Endometrial microvascular endothelial cells (primary cell): ENCODE results near the gene CAPN12. TPM values are rescaled to one million over a fixed set of nuclear protein-coding genes. Genes with fewer than 3 reads are reported as not detected.
"Not testable (repeated sequence)": the region's sequence is repeated elsewhere in the genome, so short reads cannot be mapped to it uniquely, and the experiment has no call there.

ENCODE experiments used
- in situ Hi-C: cut with HindIII; loops from 2 replicates; pipeline ENCODE4 v1.10.0; 2017; ENCODE audit warnings: low sequenced_read_pairs, low pct_unique_long_range_greater_than_20kb; ENCODE audit errors: inconsistent ontology term
- total RNA-seq: library from RNA; depleted of rRNA; stranded (reverse); fragments of >200 nt; gene quantifications from one replicate; pipeline ENCODE4 v1.2.3, GENCODE V29; 2015; ENCODE audit errors: inconsistent ontology term

The CAPN12 gene
- total RNA-seq, 1 donor from 2014 or later: not detected

- in situ Hi-C loops: no loop called here
These were observed 29.3 kb upstream of the CAPN12 start, which contains the start of gene LGALS7 for GRCh38 chr19:38773469-38774177. Gene LGALS7 (minus strand): TSS chr19:38773517. CDS start chr19:38773492, 25 bp downstream.

GRCh38 chr19:38771569-38771968, 27.3 kb upstream of the CAPN12 start:
- in situ Hi-C loops: not testable (repeated sequence)

- in situ Hi-C loops: not testable (repeated sequence)
These were observed 26.6 kb upstream of the CAPN12 start for GRCh38 chr19:38770949-38771275.

GRCh38 chr19:38770228-38770948, 26.1 kb upstream of the CAPN12 start:
- in situ Hi-C loops: not testable (repeated sequence)

GRCh38 chr19:38769635-38770211, 25.4 kb upstream of the CAPN12 start:
- in situ Hi-C loops: no loop called here

- in situ Hi-C loops: no loop called here
These were observed 22.2 kb upstream of the CAPN12 start for GRCh38 chr19:38766276-38767047.

- in situ Hi-C loops: no loop called here
These were observed 20.9 kb upstream of the CAPN12 start for GRCh38 chr19:38765214-38765613.

- in situ Hi-C loops: no loop called here
These were observed 19.5 kb upstream of the CAPN12 start for GRCh38 chr19:38763795-38764220.

- in situ Hi-C loops: not testable (repeated sequence)
These were observed 17.7 kb upstream of the CAPN12 start for GRCh38 chr19:38761884-38762389.

GRCh38 chr19:38760805-38761517, 16.7 kb upstream of the CAPN12 start:
- in situ Hi-C loops: not testable (repeated sequence)

GRCh38 chr19:38759590-38760003, 15.3 kb upstream of the CAPN12 start:
- in situ Hi-C loops: no loop called here

GRCh38 chr19:38754196-38754595, 9.9 kb upstream of the CAPN12 start:
- in situ Hi-C loops: not testable (repeated sequence)

- in situ Hi-C loops: not testable (repeated sequence)
These were observed 9.5 kb upstream of the CAPN12 start for GRCh38 chr19:38753783-38754182.

GRCh38 chr19:38745316-38745715, 1.0 kb upstream of the CAPN12 start:
- in situ Hi-C loops: no loop called here

GRCh38 chr19:38744874-38745273, 600 bp upstream of the CAPN12 start:
- in situ Hi-C loops: no loop called here

- in situ Hi-C loops: no loop called here
These were observed 628 bp downstream of the CAPN12 start for GRCh38 chr19:38743394-38744297.

- in situ Hi-C loops: no loop called here
These were observed 1.4 kb downstream of the CAPN12 start for GRCh38 chr19:38742906-38743305.

- in situ Hi-C loops: no loop called here
These were observed 2.0 kb downstream of the CAPN12 start for GRCh38 chr19:38742296-38742695.
